K562 (cell line): ENCODE data around the gene OVOL3. TPM values are rescaled to one million over a fixed set of nuclear protein-coding genes. Genes with fewer than 3 reads are reported as not detected.

Experiments
- CBFA2T2 ChIP-seq: fragments of 450-650 bp; conservative IDR thresholded peaks from 2 replicates; pipeline ENCODE4 v1.6.1; 2017; ENCODE audit warnings: mild to moderate bottlenecking
- CBFA2T3 ChIP-seq: fragments of 450-650 bp; IDR thresholded peaks from 2 replicates; pipeline ENCODE4 v1.6.1; 2017
- CBFB ChIP-seq: sonication (generic); formaldehyde crosslinking; IDR thresholded peaks from 2 replicates; pipeline ENCODE4 v1.4.0; 2020; ENCODE audit warnings: mild to moderate bottlenecking, missing genetic modification reagents
- CHD1 ChIP-seq: fragments of 200-600 bp; sonication (generic); IDR thresholded peaks from one replicate; pipeline ENCODE4 v1.6.1; 2012; ENCODE audit warnings: mild to moderate bottlenecking, moderate library complexity, low read length, inconsistent platforms
- ETV5 ChIP-seq: sonication (generic); formaldehyde crosslinking; IDR thresholded peaks from 2 replicates; pipeline ENCODE4 v1.4.0; 2020; ENCODE audit warnings: low read depth, mild to moderate bottlenecking, missing genetic modification reagents
- FOXA3 ChIP-seq, 2 experiments: fragments of 450-650 bp in 1 of 2; sonication (generic) in 1 of 2; formaldehyde crosslinking; IDR thresholded peaks in 1 of 2; conservative IDR thresholded peaks in 1 of 2; 2 replicates each; pipeline versions ENCODE4 v1.4.0 to v1.8.0; 2020 to 2022; ENCODE audit warnings: mild to moderate bottlenecking in 2 of 2, missing genetic modification reagents in 1 of 2
- HNRNPUL1 ChIP-seq: fragments of 200-400 bp; formaldehyde crosslinking; IDR thresholded peaks from 2 replicates; pipeline ENCODE4 v1.6.1; 2017; ENCODE audit warnings: low read length
- KAT8 ChIP-seq: fragments of 450-650 bp; IDR thresholded peaks from 2 replicates; pipeline ENCODE4 v1.6.1; 2016; ENCODE audit warnings: low read depth, mild to moderate bottlenecking
- KLF6 ChIP-seq: fragments of 250-450 bp; sonication (Bioruptor Pico); IDR thresholded peaks from 2 replicates; pipeline ENCODE4 v1.4.0; 2020; ENCODE audit warnings: mild to moderate bottlenecking, moderate library complexity, borderline replicate concordance
- SMAD1 ChIP-seq: fragments of 150-350 bp; IDR thresholded peaks from 2 replicates; pipeline ENCODE4 v1.6.1; 2014; ENCODE audit warnings: low read length, low read depth; ENCODE audit not compliant: partially characterized antibody
- ZFP91 ChIP-seq: sonication (generic); formaldehyde crosslinking; IDR thresholded peaks from 2 replicates; pipeline ENCODE4 v1.8.0; 2022; ENCODE audit warnings: mild to moderate bottlenecking, missing genetic modification reagents
- ZFX ChIP-seq: sonication (generic); formaldehyde crosslinking; IDR thresholded peaks from 2 replicates; pipeline ENCODE4 v1.8.0; 2022; ENCODE audit warnings: mild to moderate bottlenecking, missing genetic modification reagents, moderate library complexity
- ZNF507 ChIP-seq: conservative IDR thresholded peaks from 2 replicates; pipeline ENCODE4 v1.6.1; 2017; ENCODE audit warnings: missing genetic modification characterization, missing compliant biosample characterization
- polyA plus RNA-seq, 8 experiments: library from polyadenylated mRNA; depleted of rRNA in 4 of 8; stranded (reverse) in 5 of 8; unstranded in 3 of 8; fragments of >200 nt; fragmentation: Nextera tagmentation in 2 of 8; fragmentation: Illumina TruSeq in 1 of 8; extraction: Ambion mirVana in 2 of 8; extraction: Trizol in 1 of 8; gene quantifications; 2 replicates each; pipeline versions ENCODE4 v1.2.1 to v1.2.3, GENCODE V29; 2011 to 2014; ENCODE audit warnings: inconsistent platforms in 1 of 8, missing spikeins in 1 of 8
- total RNA-seq, 7 experiments: library from RNA; depleted of rRNA in 6 of 7; stranded (reverse); fragments of >200 nt in 6 of 7; fragmentation: Illumina TruSeq in 2 of 7; extraction: Trizol in 2 of 7; gene quantifications; 2 replicates each; pipeline versions ENCODE4 v1.2.1 to v1.2.3, GENCODE V29; 2011 to 2021; ENCODE audit warnings: low replicate concordance in 1 of 7
- TF ChIP-seq, protein P1 (sequence below), 3 experiments: IDR thresholded peaks in 2 of 3; conservative IDR thresholded peaks in 1 of 3; 2 replicates each; pipeline ENCODE4 v1.5.1; 2011 to 2012; ENCODE audit warnings: low read length in 3 of 3, mild to moderate bottlenecking in 3 of 3, control low read depth in 2 of 3, improper control_type of control experiment in 1 of 3, inconsistent platforms in 1 of 3, low read depth in 1 of 3, mixed read lengths in 1 of 3, moderate library complexity in 1 of 3; ENCODE audit not compliant: insufficient read depth in 2 of 3
- TF ChIP-seq, protein P2 (sequence below): fragments of 450-650 bp; IDR thresholded peaks from 2 replicates; pipeline ENCODE4 v1.6.1; 2016; ENCODE audit warnings: antibody characterized with exemption
- TF ChIP-seq, protein P3 (sequence below): IDR thresholded peaks from 2 replicates; pipeline ENCODE4 v1.6.1; 2011; ENCODE audit warnings: borderline replicate concordance, low read depth, mild to moderate bottlenecking, moderate library complexity, low read length; ENCODE audit not compliant: insufficient read depth, poor library complexity, severe bottlenecking
- TF ChIP-seq, protein P4 (sequence below): conservative IDR thresholded peaks from 2 replicates; pipeline ENCODE4 v1.6.1; 2011; ENCODE audit warnings: low read depth, mild to moderate bottlenecking, low read length; ENCODE audit not compliant: control insufficient read depth

Gene OVOL3
- total and polyA plus RNA-seq, 9 of the 15 experiments (the other 6 are each of a cell fraction or from before 2014, with no cell fraction given), result not detected

DNA sequence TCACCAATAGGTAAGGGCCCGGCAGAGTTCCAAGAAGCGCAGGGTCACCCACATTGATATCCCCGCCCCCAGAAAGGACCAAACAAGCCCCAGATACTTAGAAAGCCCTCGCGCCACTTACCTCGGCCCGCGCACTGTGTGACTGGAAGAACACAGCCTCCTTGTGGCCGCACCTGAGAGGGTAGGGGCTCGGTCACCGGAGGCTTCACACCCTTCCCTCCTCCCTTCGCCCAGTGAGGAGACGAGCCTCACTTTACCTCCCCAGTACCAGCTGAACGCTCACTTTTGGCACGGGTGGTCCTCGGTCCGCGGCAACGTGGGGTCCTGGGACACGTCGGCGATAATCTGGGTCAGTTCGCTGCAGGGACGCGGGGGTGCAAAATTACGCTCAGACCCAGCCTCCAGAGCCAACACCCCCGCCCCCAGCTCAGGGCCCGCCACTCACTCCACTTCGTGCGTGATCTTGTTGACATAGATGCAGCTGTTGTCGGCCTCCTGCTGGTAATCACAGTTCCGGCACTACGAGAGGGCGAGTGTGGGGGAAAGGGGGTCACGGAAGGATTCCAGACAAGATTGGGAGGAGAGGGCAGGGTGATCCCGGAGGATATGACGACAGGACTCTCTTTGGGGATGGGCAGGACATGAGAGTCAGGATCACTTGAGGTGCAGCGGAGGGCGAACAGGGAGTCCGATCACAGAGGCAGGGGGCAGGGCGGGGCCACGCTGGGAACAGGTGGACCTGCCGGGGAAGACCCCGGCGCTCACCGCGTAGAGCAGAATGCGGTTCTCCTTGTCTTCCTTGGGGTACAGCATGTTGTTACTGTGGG, 3.2 kb downstream of the OVOL3 start (continued):
- TF ChIP-seq, protein P1, sequence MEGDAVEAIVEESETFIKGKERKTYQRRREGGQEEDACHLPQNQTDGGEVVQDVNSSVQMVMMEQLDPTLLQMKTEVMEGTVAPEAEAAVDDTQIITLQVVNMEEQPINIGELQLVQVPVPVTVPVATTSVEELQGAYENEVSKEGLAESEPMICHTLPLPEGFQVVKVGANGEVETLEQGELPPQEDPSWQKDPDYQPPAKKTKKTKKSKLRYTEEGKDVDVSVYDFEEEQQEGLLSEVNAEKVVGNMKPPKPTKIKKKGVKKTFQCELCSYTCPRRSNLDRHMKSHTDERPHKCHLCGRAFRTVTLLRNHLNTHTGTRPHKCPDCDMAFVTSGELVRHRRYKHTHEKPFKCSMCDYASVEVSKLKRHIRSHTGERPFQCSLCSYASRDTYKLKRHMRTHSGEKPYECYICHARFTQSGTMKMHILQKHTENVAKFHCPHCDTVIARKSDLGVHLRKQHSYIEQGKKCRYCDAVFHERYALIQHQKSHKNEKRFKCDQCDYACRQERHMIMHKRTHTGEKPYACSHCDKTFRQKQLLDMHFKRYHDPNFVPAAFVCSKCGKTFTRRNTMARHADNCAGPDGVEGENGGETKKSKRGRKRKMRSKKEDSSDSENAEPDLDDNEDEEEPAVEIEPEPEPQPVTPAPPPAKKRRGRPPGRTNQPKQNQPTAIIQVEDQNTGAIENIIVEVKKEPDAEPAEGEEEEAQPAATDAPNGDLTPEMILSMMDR (IDR thresholded peaks at IDR 0.05 in 2 of 3, conservative IDR thresholded peaks at IDR 0.05 in 1 of 3; ENCODE audit: insufficient read depth in 2 of 3, low read depth in 1 of 3, low read length in 3 of 3), result peak; percentile 34 to 41 (median 35); a peak in 5 of 6 replicates
- TF ChIP-seq CBFA2T3 (peak; percentile 40; the same call in 1 of the 2 replicates), CHD1 (peak; percentile 7), ETV5 (CRISPR knock-in tag) (0 out of 2 replicates have a peak, but pooled peaks have one; percentile 54), KLF6 (CRISPR knock-in tag) (no peak), FOXA3 (CRISPR knock-in tag; conservative IDR thresholded peaks at IDR 0.05 in 1 of 2, IDR thresholded peaks at IDR 0.05 in 1 of 2) (peak; percentile 50 to 97), KAT8 (no peak), ZFX (CRISPR knock-in tag) (no peak; the same call in 1 of the 2 replicates), SMAD1 (no peak), ZNF507 (tag) (no peak), CBFB (CRISPR knock-in tag) (0 out of 2 replicates have a peak, but pooled peaks have one; percentile 50), ZFP91 (CRISPR knock-in tag) (no peak), HNRNPUL1 (no peak), CBFA2T2 (peak; percentile 20; the same call in 1 of the 2 replicates)
- TF ChIP-seq, protein P2, sequence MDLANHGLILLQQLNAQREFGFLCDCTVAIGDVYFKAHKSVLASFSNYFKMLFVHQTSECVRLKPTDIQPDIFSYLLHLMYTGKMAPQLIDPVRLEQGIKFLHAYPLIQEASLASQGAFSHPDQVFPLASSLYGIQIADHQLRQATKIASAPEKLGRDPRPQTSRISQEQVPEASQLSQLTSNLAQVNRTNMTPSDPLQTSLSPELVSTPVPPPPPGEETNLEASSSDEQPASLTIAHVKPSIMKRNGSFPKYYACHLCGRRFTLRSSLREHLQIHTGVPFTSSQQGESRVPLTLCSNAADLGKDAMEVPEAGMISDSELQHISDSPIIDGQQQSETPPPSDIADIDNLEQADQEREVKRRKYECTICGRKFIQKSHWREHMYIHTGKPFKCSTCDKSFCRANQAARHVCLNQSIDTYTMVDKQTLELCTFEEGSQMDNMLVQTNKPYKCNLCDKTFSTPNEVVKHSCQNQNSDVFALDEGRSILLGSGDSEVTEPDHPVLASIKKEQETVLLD, result 0 out of 2 replicates have a peak, but pooled peaks have one; percentile 14
- TF ChIP-seq, protein P3, sequence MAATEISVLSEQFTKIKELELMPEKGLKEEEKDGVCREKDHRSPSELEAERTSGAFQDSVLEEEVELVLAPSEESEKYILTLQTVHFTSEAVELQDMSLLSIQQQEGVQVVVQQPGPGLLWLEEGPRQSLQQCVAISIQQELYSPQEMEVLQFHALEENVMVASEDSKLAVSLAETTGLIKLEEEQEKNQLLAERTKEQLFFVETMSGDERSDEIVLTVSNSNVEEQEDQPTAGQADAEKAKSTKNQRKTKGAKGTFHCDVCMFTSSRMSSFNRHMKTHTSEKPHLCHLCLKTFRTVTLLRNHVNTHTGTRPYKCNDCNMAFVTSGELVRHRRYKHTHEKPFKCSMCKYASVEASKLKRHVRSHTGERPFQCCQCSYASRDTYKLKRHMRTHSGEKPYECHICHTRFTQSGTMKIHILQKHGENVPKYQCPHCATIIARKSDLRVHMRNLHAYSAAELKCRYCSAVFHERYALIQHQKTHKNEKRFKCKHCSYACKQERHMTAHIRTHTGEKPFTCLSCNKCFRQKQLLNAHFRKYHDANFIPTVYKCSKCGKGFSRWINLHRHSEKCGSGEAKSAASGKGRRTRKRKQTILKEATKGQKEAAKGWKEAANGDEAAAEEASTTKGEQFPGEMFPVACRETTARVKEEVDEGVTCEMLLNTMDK, result peak; percentile 19
- TF ChIP-seq, protein P4, sequence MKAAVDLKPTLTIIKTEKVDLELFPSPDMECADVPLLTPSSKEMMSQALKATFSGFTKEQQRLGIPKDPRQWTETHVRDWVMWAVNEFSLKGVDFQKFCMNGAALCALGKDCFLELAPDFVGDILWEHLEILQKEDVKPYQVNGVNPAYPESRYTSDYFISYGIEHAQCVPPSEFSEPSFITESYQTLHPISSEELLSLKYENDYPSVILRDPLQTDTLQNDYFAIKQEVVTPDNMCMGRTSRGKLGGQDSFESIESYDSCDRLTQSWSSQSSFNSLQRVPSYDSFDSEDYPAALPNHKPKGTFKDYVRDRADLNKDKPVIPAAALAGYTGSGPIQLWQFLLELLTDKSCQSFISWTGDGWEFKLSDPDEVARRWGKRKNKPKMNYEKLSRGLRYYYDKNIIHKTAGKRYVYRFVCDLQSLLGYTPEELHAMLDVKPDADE, result peak; percentile 49; the same call in 1 of the 2 replicates
- TF ChIP-seq, all 486 proteins: peak for 30
